ENCODE measurements around the gene AOPEP.
A peak's percentile ranks its signal among the peaks of the same experiment; 100 is the strongest.

Gene AOPEP

DNA sequence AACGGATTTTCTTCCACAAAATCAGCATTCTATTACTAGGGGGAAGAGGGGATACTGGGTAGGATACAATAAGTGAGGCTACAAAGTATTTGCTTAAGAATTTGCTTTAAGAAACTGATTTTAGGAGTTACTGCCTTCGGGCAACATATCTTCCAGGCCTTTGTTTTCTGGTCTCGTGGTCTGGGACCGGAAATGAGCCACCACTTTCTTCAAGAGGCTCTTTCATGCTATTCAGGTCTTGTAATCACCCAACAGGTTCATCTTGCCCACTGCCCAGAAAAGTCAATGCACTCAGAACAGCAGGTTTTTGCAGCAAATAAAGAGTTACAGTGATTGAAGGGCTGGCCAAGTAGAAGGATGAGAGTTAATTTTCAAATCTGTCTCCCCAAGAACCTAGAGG is 6.6 kb upstream of the AOPEP start:
- no peak for DNase-seq

DNA sequence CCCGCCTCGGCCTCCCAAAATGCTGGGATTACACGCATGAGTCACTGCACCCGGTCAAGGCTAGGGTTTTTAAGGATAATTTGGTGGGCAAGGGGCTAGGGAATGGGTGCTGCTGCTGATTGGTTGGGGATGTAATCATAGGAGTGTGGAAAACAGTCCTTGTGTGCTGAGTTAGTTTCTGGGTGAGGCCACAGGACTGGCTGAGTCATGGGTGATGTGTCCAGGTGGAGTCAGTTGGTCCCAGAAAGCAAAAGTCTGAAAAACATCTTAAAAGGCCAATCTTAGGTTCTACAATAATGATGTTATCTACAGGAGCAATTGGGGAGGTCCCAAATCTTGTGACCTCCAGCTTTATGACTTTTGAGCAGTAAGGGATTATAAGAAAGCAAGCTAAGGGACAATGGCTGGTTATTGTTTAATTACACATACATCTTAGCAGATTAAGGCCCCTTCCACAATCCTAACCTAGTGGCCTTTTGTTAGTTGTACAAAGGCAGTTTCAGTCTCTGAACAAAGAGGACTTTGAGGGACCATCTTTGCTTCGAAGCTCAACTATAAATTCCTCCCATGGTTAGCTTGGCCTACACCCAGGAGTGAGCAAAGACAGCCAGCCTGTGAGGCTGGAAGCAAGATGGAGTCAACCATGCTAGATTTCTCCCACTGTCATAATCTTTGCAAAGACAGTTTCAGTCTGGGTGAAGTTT is 5.5 kb upstream of the AOPEP start:
- DNase-seq, result no peak

DNA sequence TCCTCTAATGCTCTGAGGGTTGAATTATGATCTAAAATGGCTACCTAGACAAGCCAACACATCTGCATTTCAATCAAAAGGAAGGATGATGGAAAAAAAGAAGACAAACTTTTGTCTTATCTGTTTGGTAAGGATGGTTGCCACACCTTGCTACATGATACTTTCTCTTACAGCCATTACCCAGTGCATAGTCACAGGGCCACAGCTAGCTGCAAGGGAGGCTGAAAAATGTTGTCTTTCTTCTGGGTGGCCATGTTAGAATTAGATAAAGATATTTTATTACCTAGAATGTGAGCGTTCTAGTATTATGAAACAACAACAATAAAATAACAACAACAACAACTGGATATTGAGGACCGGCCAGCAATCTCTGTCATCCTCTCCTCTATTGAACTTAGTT is 4.7 kb upstream of the AOPEP start:
- DNase-seq, result no peak

DNA sequence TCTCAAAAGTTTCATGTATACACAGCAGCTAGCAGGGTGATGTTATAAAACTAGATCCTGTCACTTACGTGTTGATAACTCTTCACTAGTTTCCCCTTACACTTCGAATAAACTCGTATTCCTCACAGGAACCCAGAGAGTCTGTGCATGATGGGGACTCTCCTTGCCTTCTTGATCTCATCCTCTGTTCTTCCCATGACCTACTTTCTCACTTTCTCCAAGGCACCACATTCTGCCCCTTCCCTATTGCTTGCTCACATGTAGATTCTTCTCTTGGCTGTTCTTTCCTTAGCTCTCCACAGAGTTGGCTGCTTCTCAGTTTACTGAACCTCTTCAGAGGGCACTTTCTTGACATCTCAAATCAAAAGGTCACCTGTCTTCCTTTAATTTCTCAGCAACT is 1.2 kb upstream of the AOPEP start:
- no peak for DNase-seq

GRCh38 chr9:94728719-94729118 is 2.2 kb downstream of the AOPEP start:
- no peak for DNase-seq

- no peak for DNase-seq
These were observed 2.7 kb downstream of the AOPEP start for GRCh38 chr9:94729199-94729598.

GRCh38 chr9:94734054-94734754 is 7.7 kb downstream of the AOPEP start:
- DNase-seq, result no peak

DNA sequence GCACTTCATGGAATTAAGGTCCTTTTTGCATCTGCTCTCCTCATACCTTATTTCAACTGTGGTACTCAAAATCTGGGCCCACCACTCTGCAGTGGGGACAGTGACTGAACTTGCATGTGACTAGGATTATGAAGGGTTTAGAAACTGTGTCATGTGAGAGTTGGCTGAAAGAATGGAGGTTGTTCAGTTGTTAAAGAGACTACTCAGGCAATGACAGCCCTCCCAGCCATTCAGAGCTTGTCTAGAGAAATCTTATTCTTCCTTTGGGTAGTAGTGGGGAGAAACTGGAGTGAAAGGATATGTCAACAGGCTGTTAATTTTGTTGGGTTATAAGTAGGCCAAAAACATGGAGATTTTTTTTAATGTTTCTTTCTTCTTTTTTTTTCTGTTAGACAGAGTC is 10.3 kb downstream of the AOPEP start:
- DNase-seq, result no peak

DNA sequence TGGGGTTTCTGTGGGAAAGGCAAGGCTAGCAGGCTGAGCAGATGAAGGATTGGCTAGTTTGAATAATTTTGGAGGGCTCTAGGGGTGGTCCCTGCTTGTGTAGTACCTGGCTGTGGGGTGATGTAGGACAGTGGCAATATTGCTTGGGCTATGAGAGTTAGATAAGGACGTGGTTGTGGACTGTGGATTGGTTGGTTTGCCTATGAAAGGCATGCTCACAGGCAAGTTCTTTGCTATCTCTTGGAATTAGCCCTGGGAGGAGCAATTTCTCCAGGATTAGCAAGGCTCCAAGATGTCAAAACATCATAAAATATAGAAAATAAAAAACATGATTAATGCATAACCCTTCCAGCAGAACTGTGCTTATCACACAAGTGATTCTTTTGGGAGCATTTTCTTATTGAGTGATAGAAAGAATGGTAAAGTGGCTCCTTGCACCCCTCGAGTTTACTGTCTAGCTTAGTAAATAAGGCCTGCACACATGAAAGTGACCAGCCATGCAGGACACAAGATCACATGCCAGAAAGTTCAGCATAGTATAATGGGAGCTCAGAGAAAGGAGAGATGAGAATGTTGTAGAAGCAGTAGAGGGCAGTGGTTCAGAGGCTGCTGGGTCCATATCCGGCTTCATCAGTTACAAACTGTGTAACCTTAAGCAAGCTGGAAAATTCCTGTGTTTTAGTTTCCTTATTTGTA is 13.8 kb downstream of the AOPEP start:
- DNase-seq, result no peak

DNA sequence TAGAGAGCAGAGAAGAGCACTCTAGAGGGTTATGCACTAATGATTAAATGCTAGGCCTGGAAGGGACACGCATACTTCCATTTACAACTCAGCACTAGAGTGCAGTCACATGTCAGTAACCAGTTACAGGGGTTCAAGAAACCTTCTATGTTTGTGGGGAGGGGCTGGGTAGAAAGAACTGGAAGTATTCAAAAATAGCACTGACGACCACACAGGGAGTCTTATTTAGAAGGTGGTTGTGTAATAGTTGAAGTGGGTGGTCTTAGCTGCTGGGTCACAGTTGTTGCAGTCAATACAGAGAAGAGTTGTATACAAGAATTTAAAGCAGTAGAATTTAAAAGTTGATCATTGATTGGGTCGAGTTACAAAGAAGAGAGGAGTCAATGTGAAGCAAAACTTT is 15.4 kb downstream of the AOPEP start:
- DNase-seq, result peak; percentile 24

GRCh38 chr9:94743035-94743954 is 16.8 kb downstream of the AOPEP start:
- DNase-seq, result no peak

DNA sequence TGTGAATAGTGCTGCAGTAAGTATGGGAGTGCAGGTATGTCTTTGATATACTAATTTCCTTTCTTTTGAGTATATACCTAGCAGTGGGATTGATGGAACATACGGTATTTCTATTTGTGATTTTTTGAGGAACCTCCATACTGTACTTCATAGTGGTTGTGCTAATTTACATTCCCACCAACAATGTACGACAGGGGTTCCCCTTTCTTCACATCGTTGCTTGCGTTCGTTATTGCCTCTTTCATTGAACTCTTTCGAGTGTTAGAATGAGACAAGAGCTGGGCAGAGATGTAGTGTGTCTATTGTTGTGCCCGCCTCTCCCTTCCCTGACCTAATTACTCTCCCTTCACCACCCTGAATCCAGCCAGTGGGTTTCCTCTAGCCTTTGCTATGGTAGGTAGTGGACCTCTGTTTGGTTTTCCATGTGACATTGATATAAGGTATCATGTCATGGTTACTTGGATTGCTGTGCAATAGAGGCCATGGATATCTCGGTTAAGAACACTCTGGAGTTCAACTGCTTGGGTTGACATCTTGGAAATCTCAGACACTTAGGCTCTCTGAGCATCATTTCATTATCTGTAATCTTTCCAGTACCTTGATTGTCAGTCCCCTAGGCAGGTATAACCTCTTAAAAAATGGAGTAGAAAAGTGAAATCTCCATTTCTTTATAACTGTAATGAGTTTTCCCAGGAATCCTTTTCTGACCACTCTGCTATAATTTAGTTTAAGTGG is 19.5 kb downstream of the AOPEP start:
- no peak for DNase-seq

DNA sequence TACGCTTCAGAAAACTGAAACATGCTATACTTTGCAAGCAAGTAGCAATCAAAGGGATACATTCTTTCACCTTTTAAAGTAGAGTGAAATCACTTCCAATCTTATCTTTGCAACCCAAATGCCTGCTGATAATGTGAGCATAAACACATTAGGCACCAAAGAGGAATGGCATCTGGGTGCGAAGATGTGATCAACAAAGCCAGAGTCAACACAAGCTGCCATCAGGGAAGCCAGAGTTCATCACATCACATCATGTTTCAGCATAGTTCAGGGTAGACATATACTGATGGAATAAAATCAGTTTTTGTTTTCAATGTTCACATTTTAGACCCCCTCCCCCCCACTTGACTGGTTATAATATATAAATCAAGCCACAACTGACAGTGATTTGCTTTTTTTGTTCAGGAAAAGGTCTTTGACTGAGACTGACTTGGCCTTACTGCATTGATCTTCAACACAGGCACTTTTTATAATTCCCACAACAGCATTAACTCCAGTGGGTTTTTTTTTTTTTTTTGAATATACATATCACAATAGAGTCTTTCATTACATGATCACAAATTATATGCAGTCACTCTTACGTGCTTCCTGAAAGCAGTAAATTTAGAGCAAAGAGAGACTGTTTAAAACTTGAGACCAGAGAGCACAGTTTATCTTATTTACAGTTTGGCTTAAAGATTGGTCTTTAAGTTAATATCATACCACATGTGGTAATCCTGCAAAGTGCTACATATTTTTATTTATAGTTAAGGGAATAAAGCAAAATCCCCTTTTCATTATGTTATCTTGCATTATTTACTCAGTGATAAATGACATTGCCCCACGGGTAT is 20.3 kb downstream of the AOPEP start:
- no peak for DNase-seq

DNA sequence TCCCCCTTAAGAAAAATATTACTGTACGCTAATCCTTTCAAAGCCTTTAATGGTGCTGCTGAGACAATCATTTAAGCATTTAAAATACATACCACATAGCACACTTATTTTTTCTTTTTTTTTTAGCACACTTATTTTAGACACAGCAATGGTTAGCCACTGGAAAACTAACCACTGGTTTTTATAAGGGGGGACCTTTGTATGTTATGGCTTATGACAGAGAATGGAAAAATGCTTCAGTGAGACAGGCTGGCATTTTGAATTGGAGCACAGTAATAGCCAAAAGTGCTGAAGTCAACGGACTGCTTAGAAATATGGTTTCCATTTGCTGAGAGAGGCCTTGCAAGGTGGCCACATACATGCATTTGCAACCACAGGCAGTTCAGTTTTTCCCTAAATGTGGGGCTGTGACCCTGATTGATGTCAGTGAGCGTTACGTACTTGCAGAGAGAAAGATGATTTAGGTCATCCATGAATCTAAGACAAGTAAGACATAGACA is 28.5 kb downstream of the AOPEP start:
- DNase-seq, result peak; percentile 51

DNA sequence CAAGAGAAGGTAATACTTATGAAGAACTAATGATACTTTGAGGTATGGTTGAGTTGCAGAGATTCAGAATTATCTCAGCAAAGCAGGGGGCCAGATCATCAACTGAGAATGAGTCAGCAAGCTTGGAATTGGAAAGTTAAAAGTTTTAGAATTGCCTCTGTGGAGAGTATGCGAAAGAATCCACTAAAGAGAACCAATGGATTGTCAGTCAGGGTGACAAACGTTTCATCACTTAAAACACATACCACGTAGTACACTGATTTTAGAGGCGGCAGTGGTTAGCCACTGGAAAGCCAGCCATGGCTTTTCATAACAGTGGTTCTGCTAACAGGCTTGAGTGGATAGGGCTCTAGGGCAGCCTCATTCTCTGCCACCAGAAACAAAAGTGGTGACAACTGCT is 30.7 kb downstream of the AOPEP start:
- DNase-seq, result peak; percentile 87

GRCh38 chr9:94758031-94758430 is 31.5 kb downstream of the AOPEP start:
- no peak for DNase-seq

DNA sequence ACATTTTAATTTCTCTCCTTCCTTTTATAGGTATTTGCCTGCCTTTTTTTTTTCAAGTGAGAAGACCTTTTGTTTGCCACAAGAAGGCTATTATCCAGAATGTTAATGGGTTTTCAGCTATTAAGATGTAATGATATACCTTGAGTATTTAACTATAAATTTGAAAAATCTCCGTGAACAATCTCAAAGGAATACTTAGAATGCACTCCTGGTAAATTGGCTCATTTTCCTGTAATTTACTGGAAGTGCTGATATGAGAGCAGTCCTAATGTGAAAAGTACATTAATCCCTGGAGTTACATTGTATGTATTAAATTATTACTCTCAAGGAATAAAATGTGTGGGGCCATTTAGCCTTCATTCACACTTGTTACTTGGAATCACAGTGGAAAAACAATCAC is 32.4 kb downstream of the AOPEP start:
- DNase-seq, result no peak

GRCh38 chr9:94760010-94760409 is 33.5 kb downstream of the AOPEP start:
- no peak for DNase-seq

GRCh38 chr9:94760660-94761059 is 34.2 kb downstream of the AOPEP start:
- no peak for DNase-seq

- DNase-seq, result no peak
These were observed 35.0 kb downstream of the AOPEP start for GRCh38 chr9:94761481-94761880.
